AML-193 (cell line): ENCODE results near the gene LEPROT.

ENCODE experiments used
- DNase-seq, 2 experiments: peaks; one replicate each; lab custom pipeline; 2025; lab: John Stamatoyannopoulos, UW

The LEPROT gene

DNA sequence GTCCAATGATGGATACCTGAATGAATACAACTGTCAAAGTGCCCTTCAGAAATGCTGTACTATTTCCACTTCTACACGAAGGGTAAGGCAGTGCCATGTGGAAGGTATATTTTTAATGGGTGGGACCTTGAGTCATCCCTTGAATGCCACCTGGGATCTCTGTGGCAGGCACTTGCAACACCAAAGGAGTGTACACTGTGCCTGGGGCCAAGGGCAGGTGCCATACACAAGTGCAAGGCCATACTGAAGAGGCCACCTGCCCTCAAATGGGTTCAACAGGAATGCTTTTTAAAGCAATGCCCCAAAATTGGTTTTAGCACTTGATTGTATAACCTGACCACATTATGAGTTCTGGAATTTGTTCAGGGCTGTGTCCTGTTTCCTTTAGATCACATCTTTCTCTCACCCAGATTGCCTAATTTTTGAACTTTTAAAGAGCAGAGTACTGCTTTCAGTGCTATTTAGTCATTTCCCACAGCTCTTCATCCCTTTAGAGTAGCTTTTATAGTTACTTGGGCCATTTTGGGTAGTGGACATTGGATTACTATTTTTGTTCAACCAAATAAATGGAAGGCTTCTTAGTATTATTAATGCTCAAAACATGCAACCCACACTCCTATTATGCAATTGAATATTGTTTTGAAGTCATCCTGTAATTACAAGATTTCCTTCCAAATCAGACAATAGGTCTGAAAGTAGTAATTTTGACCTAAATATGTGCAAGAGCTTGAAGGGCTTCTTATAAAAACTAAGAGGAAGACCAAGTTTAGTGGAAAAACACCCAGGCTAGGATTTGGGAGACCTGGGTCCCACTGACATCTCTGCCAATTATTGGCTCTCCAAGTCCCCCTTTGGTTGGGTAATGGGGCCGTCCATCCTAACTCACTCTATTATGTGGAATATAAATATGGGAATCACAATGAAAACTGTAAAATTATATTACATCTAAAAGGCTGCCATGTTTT, 57.2 kb downstream of the LEPROT start:
- no peak for DNase-seq

GRCh38 chr1:65478379-65479026, 58.0 kb downstream of the LEPROT start:
- DNase-seq = no peak

- no peak for DNase-seq
Measured at GRCh38 chr1:65479554-65480204, 59.2 kb downstream of the LEPROT start.

DNA sequence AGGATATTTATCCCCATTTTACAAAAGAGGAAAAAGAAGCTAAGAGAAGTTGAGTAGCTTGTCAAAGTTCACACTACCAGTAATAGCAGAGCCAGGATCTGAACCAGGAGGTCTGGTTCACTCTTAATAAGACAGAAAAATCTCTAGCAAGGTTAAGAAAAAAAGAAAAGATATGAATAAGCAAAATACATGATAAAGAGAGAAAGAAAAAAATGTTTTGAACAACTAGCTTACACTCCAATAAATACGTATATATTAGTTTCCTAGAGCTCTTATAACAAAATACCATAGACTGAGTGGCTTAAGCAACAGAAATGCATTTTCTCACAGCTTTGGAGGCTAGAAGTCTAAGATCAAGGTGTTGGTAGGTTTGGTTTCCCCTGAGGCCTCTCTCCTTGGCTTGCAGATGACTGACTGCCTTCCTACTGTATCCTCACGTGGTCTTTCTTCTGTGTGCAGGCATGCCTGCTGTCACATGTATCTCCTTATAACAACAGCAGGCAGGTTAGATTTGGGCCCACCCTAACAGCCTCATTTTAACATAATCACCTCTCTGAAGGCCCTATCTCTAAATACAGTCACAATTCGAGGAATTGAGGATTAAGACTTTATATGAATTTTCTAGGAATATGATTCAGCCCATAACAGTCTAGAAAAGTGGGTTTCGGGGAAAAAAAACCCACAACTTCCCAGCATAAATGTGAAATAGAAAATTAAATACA, 60.4 kb downstream of the LEPROT start:
- DNase-seq = no peak

GRCh38 chr1:65483993-65484754, 63.7 kb downstream of the LEPROT start:
- DNase-seq = no peak
